Measurements from ENCODE around the gene MOV10.
"Not testable (repeated sequence)": the region's sequence is repeated elsewhere in the genome, so short reads cannot be mapped to it uniquely, and the experiment has no call there.

The MOV10 gene

GRCh38 chr1:112714313-112715263, 40.1 kb downstream of the MOV10 start:
- peak in 1 of 2 experiments; percentile 7 for DNase-seq

DNA sequence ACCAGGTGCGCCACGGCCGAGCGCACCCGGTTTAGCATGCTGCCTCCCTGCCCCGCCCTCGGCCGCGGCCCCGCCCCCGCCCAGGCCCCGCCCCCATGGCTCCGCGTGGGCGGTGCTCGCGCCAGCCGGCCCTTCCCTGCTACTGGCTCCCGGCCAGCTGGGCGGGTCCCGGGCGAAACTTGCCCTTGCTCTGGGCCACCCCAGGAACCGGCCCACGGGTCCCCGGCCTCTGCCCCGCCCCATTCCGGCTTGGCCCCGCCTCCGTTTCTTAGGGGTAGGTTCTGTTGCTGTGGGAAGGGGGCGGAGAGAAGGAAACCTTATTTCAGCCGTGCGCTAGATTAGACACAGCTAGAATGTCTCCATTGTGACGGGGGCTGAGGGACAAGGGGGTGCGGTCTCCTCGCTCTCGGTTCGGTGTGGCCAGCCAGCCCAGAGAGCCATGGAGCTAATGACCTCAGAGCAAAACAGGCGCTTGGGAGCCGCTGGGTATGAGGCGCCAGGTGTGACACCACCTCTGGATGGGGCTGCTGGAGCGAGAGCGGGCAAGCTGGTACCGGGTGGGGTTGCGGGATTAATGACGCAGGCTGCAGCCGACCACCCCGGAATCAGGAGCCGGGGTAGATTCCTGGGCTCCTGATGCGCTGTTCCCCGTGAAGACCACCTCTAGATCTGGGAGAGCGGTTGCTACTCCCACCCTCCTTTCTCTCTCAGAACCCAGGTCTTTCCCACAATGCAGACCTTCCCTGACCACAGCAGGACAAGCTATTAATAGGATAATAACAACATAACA, 41.0 kb downstream of the MOV10 start, which contains the start of gene PPM1J:
Gene PPM1J (minus strand): TSS at position 69 of the 790 bp plus-strand sequence. CDS start 31 bp downstream, at position 38.
- peak; percentile 90 to 91 for DNase-seq

DNA sequence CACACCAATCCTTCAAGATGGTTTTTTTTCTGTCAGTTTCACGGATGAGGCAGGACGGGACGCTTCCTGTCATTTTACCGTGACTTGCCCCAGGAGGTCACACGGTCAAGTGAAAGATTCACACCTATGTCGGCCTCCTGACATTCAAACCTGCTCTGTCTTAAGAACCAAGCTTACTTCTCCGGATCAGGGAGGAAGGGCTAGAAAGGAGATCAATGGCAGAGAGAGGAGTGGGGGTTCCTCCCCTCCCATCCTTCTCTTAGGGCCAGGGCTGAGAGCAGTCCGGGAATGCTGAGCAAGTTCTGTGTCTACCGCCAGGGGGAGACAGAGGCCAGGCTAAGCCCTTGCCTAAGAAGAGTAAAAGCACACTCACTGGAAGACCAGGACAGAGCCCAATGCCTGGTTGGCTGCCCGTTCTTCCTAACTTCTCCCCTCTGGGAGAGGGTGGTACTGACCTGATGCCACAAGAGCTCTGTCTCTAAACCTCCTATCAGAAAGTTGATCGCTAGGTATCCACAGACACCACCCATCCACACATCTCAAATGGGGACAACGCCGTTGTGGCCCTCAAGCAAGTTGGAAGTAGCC, 41.8 kb downstream of the MOV10 start:
- peak; percentile 81 to 86 for DNase-seq

GRCh38 chr1:112717263-112717873, 42.9 kb downstream of the MOV10 start:
- DNase-seq: no peak

DNA sequence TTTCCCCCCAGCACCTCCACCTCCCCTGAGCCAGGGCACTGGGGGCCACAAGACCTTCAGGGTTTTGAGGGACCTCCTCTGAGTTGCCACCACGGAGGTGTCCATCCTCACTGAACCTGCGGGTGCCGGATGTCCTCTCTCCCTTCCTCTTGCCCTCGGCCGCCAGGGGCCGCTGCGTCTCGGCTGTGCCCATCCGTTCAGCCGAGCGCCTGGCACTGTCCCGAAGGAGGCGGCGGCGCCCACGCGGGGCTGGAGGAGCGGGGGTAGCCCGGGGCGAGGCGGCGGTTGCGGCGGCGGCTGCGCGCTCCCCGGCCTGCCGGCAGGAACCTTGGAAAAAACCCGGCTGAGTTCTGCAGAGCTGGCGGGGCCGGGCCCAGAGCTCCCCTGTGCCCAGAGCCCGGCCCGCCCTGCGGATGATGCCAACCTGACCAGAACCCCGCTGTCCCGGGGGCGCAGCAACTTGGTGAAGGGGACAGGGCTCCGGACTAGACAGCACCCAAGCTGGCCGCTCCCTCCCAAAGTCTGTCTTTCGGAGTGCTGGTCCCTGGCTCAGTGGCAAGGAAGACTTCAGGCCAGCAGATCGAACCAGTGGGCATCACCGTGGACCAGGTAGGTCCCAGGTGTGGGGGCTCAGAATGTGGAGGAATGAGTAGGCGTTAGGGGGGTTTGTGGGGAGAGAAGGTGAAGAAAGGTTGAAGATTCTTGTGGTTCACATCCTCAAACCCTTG, 44.4 kb downstream of the MOV10 start:
- DNase-seq: peak; percentile 57 to 70

- DNase-seq: no peak
Observed at GRCh38 chr1:112719706-112720105, 45.2 kb downstream of the MOV10 start.

- DNase-seq: no peak
Observed at GRCh38 chr1:112720800-112721199, 46.3 kb downstream of the MOV10 start.

- DNase-seq: not testable (repeated sequence)
Observed at GRCh38 chr1:112721294-112721693, 46.8 kb downstream of the MOV10 start.

- no peak for DNase-seq
Observed at GRCh38 chr1:112721966-112722524, 47.6 kb downstream of the MOV10 start.

DNA sequence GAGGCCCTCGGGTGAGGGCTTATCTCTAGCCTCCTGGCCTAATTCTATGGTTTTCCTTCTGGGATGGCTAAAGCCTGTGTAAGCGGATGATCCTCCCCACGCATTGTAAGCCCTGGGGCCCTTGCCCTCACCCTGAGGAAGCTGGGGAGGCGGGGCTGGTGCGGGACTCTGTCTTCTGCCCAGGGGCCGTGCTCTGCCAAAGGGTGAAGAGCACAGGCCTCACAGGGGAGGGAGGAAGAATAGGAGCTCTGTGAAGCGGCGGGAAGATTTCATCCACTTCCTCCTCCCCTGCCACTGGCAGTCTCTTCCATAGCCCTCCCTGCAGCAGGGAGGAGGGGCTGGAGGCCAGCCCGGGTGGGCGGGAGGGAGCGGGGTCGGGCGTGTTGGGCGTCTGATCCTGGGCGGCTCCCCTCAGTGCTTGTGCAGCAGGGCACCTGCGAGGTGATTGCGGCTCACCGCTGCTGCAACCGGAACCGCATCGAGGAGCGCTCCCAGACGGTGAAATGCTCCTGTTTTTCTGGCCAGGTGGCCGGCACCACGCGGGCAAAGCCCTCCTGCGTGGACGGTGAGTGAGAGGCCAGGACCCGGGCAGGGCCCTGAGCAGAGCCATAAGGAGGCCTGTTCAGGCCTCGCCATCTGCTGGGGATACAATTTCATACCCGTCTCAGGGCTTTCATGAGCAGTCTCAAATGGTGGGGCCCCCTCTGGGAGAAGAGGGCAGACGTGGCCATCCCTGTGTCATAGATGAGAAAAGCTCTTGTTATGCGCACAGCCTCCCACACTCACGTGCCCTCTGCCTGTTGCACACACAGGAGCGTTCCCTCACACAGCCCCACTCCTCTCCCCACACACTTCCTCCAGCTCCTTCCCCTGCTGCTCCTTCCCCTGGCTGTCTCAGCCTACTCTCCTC, 48.4 kb downstream of the MOV10 start:
- DNase-seq: peak; percentile 69 to 79

GRCh38 chr1:112723511-112723839, 49.0 kb downstream of the MOV10 start:
- DNase-seq: no peak

- not testable (repeated sequence) for DNase-seq
Observed at GRCh38 chr1:112724240-112724639, 49.8 kb downstream of the MOV10 start.

- DNase-seq: no peak
Observed at GRCh38 chr1:112727716-112728115, 53.3 kb downstream of the MOV10 start.

DNA sequence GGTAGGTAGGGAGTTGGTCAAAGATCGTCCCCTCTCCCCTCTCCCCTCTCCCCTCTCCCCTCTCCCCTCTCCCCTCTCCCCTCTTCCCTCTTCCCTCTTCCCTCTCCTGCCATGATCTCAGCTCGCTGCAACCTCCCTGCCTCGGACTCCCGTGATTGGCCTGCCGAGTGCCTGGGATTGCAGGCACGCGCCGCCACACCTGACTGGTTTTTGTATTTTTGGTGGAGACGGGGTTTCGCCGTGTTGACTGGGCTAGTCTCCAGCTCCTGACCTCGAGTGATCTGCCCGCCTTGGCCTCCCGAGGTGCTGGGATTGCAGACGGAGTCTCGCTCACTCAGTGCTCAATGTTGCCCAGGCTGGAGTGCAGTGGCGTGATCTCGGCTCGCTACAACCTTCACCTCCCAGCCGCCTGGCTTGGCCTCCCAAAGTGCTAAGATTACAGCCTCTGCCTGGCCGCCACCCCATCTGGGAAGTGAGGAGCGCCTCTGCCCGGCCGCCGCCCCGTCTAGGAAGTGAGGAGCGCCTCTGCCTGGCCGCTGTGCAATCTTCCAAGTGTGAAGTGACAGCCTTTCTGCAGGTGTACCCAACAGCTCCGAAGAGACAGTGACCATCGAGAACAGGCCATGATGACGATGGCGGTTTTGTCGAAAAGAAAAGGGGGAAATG, 54.0 kb downstream of the MOV10 start:
- not testable (repeated sequence) for DNase-seq

DNA sequence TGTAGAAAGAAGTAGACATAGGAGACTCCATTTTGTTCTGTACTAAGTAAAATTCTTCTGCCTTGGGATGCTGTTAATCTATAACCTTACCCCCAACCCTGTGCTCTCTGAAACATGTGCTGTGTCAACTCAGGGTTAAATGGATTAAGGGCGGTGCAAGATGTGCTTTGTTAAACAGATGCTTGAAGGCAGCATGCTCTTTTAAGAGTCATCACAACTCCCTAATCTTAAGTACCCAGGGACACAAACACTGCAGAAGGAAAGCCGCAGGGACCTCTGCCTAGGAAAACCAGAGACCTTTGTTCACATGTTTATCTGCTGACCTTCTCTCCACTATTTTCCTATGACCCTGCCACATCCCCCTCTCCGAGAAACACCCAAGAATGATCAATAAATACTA, 54.6 kb downstream of the MOV10 start:
- not testable (repeated sequence) for DNase-seq

DNA sequence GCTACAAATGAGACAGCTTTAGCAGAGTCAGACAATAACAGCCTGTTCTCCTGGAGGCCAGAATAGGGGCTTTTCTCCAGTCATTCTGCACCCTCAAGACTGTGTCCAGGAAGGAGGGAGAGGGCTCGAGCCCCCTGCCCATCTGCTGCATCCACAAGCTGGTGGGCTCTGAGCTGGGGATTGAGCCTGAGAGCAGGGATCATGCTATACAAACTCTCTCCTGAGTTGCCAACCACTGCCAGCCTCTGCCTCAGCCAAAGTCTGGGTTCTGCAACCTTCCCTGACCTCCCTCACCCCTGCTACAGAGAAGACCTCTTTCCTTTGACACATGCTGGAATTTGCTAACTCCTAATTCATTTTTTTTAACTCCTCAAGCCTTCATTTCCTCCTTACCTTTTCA, 55.5 kb downstream of the MOV10 start:
- DNase-seq: no peak

- no peak for DNase-seq
Observed at GRCh38 chr1:112731451-112731850, 57.0 kb downstream of the MOV10 start.

DNA sequence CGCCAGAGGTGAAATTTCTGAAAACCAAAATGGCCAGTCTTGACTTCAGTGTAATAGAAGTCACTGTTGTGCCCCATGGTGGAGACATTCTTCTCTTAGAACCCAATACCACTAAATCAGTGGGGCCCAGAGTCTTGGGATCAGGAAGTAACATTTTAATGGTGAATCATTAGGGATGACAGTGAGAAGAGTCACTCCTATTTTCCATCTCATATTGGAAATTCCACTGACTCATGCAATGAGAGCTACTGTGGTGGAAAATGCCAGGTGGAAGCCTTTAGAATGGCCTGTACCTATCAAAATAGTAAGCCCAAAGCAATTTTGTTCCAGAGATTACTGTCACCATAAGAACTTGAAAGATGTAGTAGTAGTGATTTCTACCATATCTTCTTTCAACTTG, 61.3 kb downstream of the MOV10 start:
- no peak for DNase-seq

- DNase-seq: no peak
Observed at GRCh38 chr1:112737573-112737972, 63.1 kb downstream of the MOV10 start.
